Peyer's patch (tissue), 4 donors: ENCODE measurements around the gene TINAG.

Experiments
- CTCF ChIP-seq, 6 experiments: fragments of 450-650 bp in 4 of 6; fragments of 200-600 bp in 2 of 6; sonication (generic) in 1 of 6; IDR thresholded peaks; one replicate each; pipeline ENCODE4 v1.5.1; 2017 to 2019; ENCODE audit warnings: antibody characterized with exemption in 6 of 6, mild to moderate bottlenecking in 3 of 6, moderate library complexity in 1 of 6
- POLR2A ChIP-seq, 2 donors: fragments of 450-650 bp; IDR thresholded peaks; one replicate each; pipeline ENCODE4 v1.5.1; 2017; ENCODE audit warnings: antibody characterized with exemption in 2 of 2, mild to moderate bottlenecking in 2 of 2, moderate library complexity in 2 of 2

GRCh38 chr6:54286141-54286540, 22.1 kb upstream of the TINAG start:
- TF ChIP-seq POLR2A (IDR thresholded peaks at IDR 0.05) (no peak), CTCF (IDR thresholded peaks at IDR 0.05) (no peak)
